HG03460 (cell line): Measurements from ENCODE around the gene SRP19.
"Not testable (repeated sequence)": the region's sequence is repeated elsewhere in the genome, so short reads cannot be mapped to it uniquely, and the experiment has no call there.

Experiments
- ATAC-seq: cut with Tn5 transposase; IDR thresholded peaks from one replicate; pipeline ENCODE4 v1.9.1; 2021; ENCODE audit not compliant: unreplicated experiment

The SRP19 gene

DNA sequence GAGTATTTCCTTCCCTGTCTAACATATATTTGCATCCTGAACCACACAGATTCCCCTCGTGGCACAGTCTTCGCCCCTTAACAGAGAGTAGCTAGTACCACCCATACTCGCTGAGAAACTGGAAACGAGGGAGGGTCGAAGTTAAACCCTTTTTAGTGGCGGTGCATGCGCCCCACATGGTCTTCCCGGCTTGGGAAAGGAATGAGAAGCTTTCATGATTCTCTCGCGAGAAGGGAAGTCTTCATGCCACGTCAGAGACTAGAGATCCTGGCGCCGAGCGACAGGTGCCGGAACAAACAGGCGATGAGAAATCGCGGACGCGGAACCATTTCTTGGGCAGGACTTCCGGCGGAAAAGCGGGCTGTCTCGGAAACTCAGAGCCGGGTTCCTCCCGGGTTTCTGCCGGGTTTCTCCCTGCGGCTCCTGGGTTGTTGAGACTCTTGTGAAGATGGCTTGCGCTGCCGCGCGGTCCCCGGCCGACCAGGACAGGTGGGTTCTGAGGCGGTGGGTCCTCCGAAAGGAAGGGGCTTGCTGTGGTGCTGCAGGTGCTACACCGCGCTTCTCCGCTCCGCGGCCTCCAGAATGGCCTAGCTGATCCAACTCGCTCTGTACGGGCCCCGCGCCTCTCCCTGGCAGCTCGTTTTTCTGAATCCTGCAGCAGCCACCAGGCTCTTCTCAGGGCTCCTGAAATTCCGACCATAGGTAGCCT is at the start of gene SRP19:
SRP19 (plus strand) TSS at position 359 of the 709 bp plus-strand sequence; CDS start at position 449, 90 bp downstream.
- peak; percentile 99 for ATAC-seq

GRCh38 chr5:112812549-112812948 is 48.5 kb upstream of the SRP19 start:
- ATAC-seq: no peak

DNA sequence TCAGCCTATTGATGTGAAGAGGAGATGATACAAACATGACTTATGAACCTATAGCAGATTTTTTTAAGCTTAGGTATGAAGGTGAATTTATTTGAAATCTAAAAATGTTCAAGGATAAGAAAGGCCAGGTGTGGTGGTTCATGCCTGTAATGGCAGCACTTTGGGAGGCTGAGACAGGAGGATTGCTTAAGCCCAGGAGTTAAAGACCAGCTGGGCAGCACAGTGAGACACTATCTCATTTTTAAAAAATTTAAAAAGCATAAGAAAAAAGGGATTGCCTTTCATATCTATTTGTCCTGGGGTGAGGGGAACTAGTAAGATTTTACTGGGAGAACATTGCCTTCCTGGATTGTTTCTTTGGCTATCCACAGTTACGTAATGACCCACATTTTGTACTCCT is 40.8 kb upstream of the SRP19 start:
- no peak for ATAC-seq

DNA sequence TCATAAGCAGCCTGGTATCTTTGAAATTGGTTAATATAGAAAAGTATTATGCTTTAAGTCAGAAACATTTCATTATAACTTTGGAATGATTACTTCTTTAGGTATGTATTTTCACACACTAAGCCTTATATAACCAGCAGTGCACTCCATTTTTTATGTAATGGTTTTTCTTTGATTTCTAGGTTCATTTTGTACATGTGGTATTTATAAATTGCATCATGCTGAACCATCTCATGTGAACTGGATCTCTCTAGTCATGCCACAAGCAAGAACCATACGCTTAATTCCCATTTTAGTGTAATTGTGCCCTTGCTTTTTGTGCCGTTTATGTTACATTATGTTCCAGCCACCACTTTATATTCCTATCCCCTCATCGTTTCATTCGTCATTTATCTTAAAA is 38.6 kb upstream of the SRP19 start:
- ATAC-seq: no peak

- ATAC-seq: no peak
Observed at GRCh38 chr5:112823181-112823580, 37.9 kb upstream of the SRP19 start.

DNA sequence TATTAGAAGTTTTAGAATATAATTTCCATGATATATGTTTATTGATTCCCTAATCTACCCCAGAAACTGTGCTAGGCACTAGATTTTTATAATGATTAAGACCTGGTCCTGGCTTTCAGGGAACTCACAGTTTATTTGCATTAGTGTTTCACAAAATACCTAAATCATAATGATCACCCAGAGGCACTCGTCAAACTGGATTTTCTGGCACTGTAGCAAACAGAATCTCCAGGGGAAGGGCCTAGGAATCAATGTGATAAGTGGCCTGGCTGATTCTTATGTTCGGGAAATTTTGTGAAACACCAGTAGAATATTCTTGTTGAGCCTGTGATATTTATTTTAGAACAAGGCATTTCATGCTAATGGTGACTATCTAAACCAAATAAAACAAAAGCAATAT is 37.4 kb upstream of the SRP19 start:
- no peak for ATAC-seq

DNA sequence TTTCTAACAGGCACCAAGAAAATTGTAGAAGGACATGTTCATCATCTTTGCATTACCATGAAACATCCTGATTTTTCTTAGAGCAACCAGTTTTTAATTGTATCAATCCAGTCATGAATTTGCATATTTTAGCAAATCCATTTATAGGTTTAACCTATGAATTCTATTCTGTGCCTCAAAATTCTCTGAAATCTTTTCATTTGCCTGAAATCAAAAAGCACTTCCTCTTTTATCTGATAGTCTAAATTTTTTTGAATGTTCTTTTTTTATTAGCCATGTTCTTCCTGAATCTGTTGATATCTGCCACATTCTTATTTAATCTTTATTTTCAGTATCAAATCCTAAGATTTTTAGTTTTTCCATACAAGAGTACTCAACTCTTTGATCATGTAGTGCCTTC is 36.9 kb upstream of the SRP19 start:
- ATAC-seq: no peak

DNA sequence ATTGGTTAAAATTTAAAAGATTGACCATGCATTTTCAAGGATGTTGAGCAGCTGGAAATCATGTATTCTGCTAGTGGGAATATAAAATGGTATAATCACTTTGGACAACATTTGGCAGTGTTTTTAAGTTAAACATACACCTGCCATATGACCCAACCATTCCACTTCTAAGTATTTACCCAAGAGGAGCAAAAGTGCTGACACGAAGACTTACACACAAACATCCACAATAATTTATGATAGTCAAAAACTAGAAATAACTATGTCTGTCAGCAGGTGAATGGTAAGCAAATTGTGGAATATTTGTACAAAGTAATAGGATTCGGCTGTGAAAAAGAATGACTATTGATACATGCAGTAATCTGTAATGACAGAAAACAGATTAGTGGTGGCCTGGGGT is 30.7 kb upstream of the SRP19 start:
- ATAC-seq: no peak

DNA sequence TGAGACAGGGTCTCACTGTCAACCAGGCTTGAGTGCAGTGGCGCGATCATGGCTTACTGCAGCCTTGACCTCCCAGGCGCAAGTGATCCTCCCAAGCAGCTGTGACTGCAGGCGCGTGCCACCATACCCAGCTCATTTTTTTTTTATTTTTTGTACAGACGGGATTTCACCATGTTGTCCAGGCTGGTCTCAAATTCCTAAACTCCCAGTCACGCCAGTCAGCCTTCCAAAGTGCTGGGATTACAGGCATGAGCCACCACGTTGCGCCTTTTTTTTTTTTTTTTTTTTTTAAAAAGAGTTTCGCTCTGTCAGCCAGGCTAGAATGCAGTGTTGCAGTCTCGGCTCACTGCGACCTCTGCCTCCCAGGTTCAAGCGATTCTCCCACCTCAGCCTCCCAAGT is 27.1 kb upstream of the SRP19 start:
- no peak for ATAC-seq

DNA sequence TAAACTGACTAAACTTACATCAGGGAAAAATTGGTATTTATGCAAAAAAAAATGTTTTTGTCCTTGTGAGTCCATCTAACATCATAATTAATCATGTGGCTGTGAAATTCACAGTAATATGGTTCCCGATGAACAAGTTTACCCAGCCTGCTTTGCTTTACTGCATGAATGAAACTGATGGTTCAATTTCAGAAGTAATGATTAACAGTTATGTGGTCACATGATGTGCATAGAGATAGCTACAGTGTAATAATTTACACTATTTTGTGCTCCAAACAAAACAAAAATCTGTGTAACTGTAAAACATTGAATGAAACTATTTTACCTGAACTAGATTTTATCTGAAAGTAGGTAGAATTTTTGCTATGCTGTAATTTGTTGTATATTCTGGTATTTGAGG is 16.6 kb upstream of the SRP19 start:
- ATAC-seq: no peak

DNA sequence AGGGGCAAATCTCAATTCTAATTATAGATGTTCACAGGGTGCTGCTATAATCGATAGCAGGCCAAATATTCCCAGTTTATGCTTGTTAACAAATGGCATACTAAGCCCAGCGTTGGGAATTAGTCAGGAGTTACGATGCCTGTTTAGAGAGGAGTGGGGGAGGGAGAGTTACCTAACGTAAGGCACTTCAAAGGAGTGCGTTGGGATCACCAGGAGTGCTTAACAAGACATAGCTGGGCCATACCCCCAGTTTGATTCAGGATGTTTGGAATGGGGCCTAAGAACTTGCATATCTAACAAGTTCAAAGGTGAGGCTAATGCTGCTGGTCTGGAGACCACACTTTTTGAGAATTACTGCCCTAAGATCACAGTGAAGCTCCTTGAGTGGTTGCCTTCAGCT is 14.5 kb upstream of the SRP19 start:
- no peak for ATAC-seq

DNA sequence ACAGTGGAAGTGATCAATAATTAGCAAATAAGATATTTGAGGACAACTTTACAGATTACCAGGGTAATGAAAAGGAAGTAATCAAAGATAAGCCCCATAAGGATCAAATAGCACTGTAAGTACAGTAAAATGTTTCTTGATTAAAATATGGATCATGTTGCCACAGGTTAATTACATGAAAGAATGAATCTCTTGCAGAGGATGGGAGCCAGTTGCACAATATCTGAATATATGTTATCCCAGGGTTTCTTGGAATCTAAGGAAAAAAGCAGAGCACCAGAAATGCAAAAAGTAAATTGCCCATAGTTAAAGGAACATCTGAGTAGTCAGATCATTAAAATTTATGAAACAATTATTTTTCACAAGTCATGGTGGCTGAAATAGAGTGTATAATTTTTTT is 13.8 kb upstream of the SRP19 start:
- ATAC-seq: no peak

DNA sequence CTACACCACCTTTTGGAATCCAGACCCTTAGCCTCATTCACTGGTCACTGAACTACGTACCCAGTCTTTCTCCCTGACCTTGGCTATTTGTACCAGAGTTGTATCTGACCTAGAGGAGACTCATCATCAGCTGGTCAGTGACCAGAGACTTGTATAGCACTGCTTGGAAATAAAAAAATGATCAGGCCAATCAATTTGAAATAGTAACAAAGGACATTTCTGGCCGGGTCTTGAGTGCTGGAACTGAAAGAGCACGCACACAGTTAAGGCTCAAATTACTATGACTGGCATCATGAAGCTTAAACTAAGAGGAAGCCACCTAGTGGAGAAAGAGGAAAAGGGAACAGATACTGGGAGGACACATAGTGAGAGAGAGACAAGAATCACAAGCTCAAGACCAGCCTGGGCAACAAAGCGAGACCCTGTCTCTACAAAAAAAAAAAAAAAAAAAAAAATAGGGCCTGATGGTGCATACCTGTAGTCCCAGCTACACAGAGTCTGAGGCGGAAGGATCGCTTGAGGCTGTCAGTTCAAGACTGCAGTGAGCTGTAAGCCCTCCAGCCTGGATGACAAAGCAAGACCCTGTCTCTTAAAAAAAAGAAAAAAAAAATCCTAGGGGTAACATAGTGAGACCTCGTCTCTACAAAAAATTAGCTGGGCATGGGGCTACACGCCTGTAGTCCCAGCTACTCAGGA is 12.8 kb upstream of the SRP19 start:
- ATAC-seq: peak; percentile 96

GRCh38 chr5:112849912-112850311 is 11.2 kb upstream of the SRP19 start:
- no peak for ATAC-seq

- ATAC-seq: no peak
Observed at GRCh38 chr5:112854651-112855050, 6.4 kb upstream of the SRP19 start.

DNA sequence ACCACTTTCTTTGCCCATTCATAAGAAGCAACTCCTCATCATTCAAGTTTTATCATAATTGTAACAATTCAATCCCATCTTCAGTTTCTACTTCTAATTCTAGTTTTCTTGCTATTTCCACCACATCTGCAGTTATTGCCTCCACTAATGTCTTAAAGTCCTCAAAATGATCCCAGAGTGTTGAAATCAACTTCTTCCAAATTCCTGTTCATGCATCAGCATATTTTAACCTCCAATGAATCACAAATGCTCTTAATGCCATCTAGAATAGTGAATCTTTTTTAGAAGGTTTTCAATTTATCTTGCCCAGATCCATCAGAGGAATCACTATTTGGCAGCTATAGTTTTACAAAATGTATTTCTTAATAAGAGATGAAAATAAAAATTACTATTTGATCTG is 3.2 kb upstream of the SRP19 start:
- ATAC-seq: no peak

- not testable (repeated sequence) for ATAC-seq
Observed at GRCh38 chr5:112860571-112860928, 537 bp upstream of the SRP19 start.

DNA sequence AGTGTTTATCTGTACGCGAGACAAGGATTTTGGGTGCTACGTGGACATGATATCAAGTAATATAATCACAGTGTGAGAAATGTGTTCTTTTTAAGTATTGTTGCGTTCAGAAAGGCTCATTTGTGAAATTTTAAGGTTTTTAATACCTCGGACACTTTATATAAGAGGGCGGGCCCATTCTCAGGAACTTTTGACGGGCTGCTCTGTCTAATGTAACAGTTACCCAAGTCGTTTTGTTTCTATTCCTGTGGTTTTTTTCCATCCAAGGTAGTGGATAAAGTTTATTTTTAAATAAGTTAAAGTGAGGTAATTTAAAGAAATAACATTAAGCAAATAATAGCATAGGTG is 525 bp downstream of the SRP19 start:
- ATAC-seq: no peak

DNA sequence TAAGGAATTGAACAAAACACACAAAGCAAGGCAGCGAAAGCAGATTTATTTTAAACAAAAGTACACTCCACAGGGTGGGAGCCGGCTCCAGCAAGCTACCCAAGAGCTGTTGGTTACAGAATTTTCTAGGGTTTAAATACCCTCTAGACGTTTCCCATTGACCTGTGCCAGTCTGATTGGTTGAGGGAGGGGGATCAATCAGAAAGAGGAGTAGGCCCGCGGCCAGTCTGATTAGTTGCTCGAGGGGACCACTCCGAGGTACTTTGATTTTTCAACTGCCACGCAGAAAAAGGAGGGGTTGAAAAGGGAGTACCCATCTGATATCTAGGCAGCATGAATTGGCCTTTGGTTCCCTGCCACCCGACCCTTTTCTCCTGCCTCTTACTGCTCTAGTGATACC is 998 bp downstream of the SRP19 start:
- ATAC-seq: no peak

- no peak for ATAC-seq
Observed at GRCh38 chr5:112863549-112863948, 2.5 kb downstream of the SRP19 start.

DNA sequence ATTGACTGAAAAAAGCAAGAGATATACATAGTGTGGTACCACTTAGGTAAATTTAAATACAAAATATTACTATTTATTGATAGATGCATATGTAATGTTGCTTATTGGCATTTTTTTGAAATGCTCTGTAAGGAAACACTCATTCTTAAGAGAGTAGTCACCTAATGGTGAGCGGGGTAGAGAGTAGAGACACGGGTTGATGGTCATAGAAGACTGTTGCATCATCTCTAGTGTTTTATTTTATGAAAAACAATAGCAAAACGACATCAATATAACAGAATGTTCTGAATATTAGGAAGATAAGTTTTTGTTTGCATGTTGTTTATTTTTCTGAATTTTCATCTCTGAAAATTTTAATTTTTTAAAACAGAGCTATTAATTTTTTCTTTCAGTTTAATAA is 4.0 kb downstream of the SRP19 start:
- no peak for ATAC-seq

DNA sequence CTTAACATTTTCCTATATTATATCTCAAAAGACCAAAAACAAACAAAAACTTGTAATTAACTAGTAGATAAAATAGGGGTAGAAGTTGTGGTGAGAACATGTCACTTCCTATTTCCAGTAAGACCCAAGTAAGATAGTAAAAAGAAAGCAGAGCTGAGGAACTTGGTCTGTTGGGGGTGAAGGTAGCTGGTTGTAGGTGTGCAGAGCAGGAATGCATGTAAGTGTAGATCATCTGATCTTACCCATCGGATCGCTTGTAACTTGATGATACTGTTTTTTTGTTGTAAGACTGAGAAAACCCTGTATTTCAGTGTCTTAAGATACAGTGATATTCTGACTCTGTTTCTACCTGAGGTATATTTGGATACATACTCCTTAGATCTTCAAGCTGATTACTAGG is 5.7 kb downstream of the SRP19 start:
- ATAC-seq: no peak

DNA sequence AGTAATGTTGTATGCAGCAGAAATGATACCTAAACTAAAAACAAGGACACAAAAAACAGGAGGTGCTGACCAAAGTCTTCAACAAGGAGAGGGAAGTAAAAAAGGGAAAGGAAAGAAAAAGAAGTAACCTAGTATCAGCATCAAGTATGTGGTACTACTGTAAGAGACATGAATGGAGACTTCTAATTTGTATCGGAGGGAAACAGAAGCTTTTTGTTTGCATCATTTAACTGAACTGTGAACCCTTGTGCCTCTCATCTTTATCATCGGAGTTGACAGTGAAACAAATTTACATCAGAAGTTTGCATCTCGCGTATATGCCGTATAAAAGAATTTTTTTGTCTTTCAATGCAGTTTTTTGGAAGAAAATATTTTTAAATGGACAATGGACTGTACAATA is 6.3 kb downstream of the SRP19 start:
- ATAC-seq: no peak
